ENCODE results near the gene GBA2.

The GBA2 gene

DNA sequence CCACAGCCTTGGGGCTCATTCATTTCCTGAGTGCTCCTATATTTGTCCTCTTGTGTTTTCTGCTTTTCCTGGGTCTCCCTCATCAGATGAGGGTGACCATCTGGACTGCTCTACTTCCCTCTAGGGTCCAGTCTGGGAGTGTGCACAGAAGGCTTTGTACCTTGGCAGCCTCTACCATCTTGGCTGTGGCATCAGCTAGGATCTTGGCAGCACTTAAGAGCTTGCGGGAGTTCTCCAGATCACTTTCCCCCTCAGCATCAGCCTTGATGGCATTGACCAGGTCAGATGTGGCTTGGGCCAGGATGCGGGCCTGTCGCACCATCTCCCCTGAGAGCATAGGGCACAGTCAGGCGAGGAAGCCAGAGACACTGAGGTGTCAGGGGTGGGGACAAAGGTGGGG lies 32.8 kb downstream of the GBA2 start:
- ChIA-PET POLR2A (interaction anchor here (2.7 kb wide), 1 partner anchor 11 kb away, joined by 7 read pairs; no protein-coding TSS in a partner anchor), CTCF (interaction anchor here (1.1 to 13.4 kb wide), 3 partner anchors 12 to 57 kb away, joined by 3 to 94 read pairs (median 86); partner anchors contain the start of genes CREB3 and TLN1)
- Histone ChIP-seq H3K9me3 (ENCODE audit: control extremely low read depth in 1 of 5, control insufficient read depth in 4 of 5, insufficient read depth in 2 of 5, low read depth in 1 of 5, low read length in 4 of 5) (no peaks in the 10 kb centered on the region), H3K27ac (ENCODE audit: insufficient read depth in 1 of 2, low read depth in 1 of 2, low read length in 2 of 2, poor library complexity in 1 of 2, severe bottlenecking in 2 of 2) (no peak overlapping the region), H3K4me3 (ENCODE audit: control insufficient read depth in 1 of 7, extremely low read depth in 1 of 7, insufficient read depth in 4 of 7, low read depth in 2 of 7, low read length in 6 of 7) (no peak overlapping the region), H3K36me3 (ENCODE audit: control insufficient read depth in 4 of 4, insufficient read depth in 4 of 4, low read length in 3 of 4) (peaks cover 48 to 97% (median 80%) of the 10 kb centered on the region in 4 experiments), H3K27me3 (replicated peaks in 2 of 5; ENCODE audit: control insufficient read depth in 4 of 5, insufficient read depth in 5 of 5, low read length in 4 of 5) (no peaks in the 10 kb centered on the region), H3K4me1 (ENCODE audit: control extremely low read depth in 1 of 4, control insufficient read depth in 4 of 4, insufficient read depth in 4 of 4, low read length in 3 of 4) (no peaks in the 10 kb centered on the region)
- WGBS (ENCODE audit: insufficient coverage) = 96% methylated on average over 4 of the region's 4 CpGs
- no peak for DNase-seq

DNA sequence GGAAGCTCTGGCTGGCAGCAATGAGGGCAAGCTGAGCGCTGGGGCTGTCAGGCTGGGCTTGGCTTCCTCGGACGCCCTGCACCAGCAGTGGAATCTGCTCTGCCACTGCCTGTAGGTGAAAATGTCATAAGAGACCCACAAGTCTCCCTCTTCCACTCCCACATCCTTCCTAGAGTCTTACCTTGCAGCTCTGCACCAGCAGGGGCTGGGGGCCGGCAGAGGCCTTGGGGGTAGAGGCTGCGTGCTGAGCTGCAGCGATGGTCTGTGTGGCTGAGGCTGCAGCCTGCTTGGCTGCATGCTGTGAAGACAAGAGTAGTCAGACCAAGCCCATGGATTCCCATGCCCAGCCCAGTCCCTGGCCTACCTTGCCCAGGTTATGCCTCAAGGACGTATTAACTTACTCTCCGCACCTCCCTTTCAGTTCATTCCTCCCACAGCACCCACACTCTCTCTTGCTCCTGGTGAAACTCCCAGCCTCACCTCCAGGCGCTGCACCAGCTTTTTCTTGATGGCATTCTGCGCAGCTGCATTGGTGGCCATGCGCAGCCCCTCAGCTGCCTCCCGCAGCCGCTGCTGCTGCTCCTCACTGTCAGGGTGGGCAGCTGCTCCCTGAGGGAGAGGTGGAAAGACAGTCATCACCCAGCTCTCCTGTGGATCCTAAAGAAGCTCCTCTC lies 34.3 kb downstream of the GBA2 start:
- Histone ChIP-seq H3K27ac (ENCODE audit: insufficient read depth in 1 of 2, low read depth in 1 of 2, low read length in 2 of 2, poor library complexity in 1 of 2, severe bottlenecking in 2 of 2) (no peak overlapping the region), H3K4me3 (ENCODE audit: control insufficient read depth in 1 of 7, extremely low read depth in 1 of 7, insufficient read depth in 4 of 7, low read depth in 2 of 7, low read length in 6 of 7) (no peak overlapping the region), H3K4me1 (ENCODE audit: control extremely low read depth in 1 of 4, control insufficient read depth in 4 of 4, insufficient read depth in 4 of 4, low read length in 3 of 4) (no peaks in the 10 kb centered on the region), H3K9me3 (ENCODE audit: control extremely low read depth in 1 of 5, control insufficient read depth in 4 of 5, insufficient read depth in 2 of 5, low read depth in 1 of 5, low read length in 4 of 5) (no peaks in the 10 kb centered on the region), H3K36me3 (ENCODE audit: control insufficient read depth in 4 of 4, insufficient read depth in 4 of 4, low read length in 3 of 4) (peaks cover 48 to 95% (median 81%) of the 10 kb centered on the region in 4 experiments), H3K27me3 (replicated peaks in 2 of 5; ENCODE audit: control insufficient read depth in 4 of 5, insufficient read depth in 5 of 5, low read length in 4 of 5) (no peaks in the 10 kb centered on the region)
- POLR2A ChIA-PET = interaction anchor here (2.7 kb wide), 1 partner anchor 13 kb away, joined by 7 read pairs; no protein-coding TSS in a partner anchor
- CTCF ChIA-PET = interaction anchor here (0.7 to 13.4 kb wide), 6 partner anchors 7 to 100 kb away, joined by 3 to 94 read pairs (median 10); partner anchors contain the start of genes CREB3 and TLN1
- 98% methylated on average over 9 of the region's 13 CpGs for whole genome bisulfite sequencing (ENCODE audit: insufficient coverage)
- DNase-seq = no peak

DNA sequence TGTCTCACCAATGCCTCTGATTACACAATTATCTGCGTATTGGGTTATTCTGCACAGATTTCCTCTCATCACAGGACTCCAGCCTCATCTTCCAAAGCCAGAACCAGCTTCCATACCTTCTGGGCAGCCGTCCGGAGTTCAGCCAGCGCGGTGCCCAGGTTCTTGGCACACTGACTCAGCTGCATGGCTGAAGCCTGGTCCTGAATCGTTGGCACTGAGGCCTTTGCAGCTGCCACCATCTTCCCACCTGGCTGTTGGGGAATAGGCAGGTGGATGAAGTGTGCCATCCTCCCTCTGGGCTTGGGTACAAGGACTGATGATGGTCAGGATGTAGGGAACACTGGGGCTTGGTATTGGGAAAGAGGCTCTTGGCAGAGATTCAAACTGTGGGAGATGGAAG lies 34.9 kb downstream of the GBA2 start:
- no peaks in the 10 kb centered on the region for H3K9me3 ChIP-seq (ENCODE audit: control extremely low read depth in 1 of 5, control insufficient read depth in 4 of 5, insufficient read depth in 2 of 5, low read depth in 1 of 5, low read length in 4 of 5)
- H3K36me3 ChIP-seq (ENCODE audit: control insufficient read depth in 4 of 4, insufficient read depth in 4 of 4, low read length in 3 of 4) = peaks cover 45 to 93% (median 78%) of the 10 kb centered on the region in 4 experiments
- POLR2A ChIA-PET = interaction anchor here (2.7 kb wide), 1 partner anchor 13 kb away, joined by 7 read pairs; no protein-coding TSS in a partner anchor
- no peak overlapping the region for H3K27ac ChIP-seq (ENCODE audit: insufficient read depth in 1 of 2, low read depth in 1 of 2, low read length in 2 of 2, poor library complexity in 1 of 2, severe bottlenecking in 2 of 2)
- DNase-seq = no peak
- no peaks in the 10 kb centered on the region for H3K4me1 ChIP-seq (ENCODE audit: control extremely low read depth in 1 of 4, control insufficient read depth in 4 of 4, insufficient read depth in 4 of 4, low read length in 3 of 4)
- CTCF ChIA-PET = interaction anchor here (1.5 to 13.4 kb wide), 5 partner anchors 8 to 99 kb away, joined by 3 to 94 read pairs (median 11); partner anchors contain the start of genes CREB3 and TLN1
- WGBS (ENCODE audit: insufficient coverage) = 92% methylated on average over 6 of the region's 6 CpGs
- H3K4me3 ChIP-seq (ENCODE audit: control insufficient read depth in 1 of 7, extremely low read depth in 1 of 7, insufficient read depth in 4 of 7, low read depth in 2 of 7, low read length in 6 of 7) = no peak overlapping the region
- H3K27me3 ChIP-seq (replicated peaks in 2 of 5; ENCODE audit: control insufficient read depth in 4 of 5, insufficient read depth in 5 of 5, low read length in 4 of 5) = no peaks in the 10 kb centered on the region

DNA sequence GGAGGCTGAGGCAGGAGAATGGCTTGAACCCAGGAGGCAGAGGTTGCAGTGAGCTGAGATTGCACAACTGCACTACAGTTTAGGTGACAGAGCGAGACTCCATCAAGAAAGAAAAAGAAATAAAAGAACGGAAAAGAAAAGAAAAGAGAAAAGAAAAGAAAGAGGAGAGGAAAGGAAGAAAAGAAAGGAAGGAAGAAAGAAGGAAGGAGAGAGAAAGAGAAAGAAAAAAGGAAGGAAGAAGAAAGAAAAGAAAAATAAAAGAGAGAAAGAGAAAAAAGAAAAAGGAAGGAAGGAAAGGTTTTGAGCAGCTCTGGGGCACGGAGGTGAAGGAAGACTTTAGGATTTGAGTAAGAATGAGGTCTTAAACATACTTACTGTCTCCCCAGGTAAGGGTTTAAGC lies 35.5 kb downstream of the GBA2 start:
- Histone ChIP-seq H3K4me3 (ENCODE audit: control insufficient read depth in 1 of 7, extremely low read depth in 1 of 7, insufficient read depth in 4 of 7, low read depth in 2 of 7, low read length in 6 of 7) (no peak overlapping the region), H3K27me3 (replicated peaks in 2 of 5; ENCODE audit: control insufficient read depth in 4 of 5, insufficient read depth in 5 of 5, low read length in 4 of 5) (no peaks in the 10 kb centered on the region), H3K36me3 (ENCODE audit: control insufficient read depth in 4 of 4, insufficient read depth in 4 of 4, low read length in 3 of 4) (peaks cover 47 to 93% (median 76%) of the 10 kb centered on the region in 4 experiments), H3K27ac (ENCODE audit: insufficient read depth in 1 of 2, low read depth in 1 of 2, low read length in 2 of 2, poor library complexity in 1 of 2, severe bottlenecking in 2 of 2) (no peak overlapping the region), H3K4me1 (ENCODE audit: control extremely low read depth in 1 of 4, control insufficient read depth in 4 of 4, insufficient read depth in 4 of 4, low read length in 3 of 4) (no peaks in the 10 kb centered on the region), H3K9me3 (ENCODE audit: control extremely low read depth in 1 of 5, control insufficient read depth in 4 of 5, insufficient read depth in 2 of 5, low read depth in 1 of 5, low read length in 4 of 5) (no peaks in the 10 kb centered on the region)
- 100% methylated on average over 2 of the region's 3 CpGs for WGBS (ENCODE audit: insufficient coverage)
- ChIA-PET POLR2A (interaction anchor here (0.7 kb wide), 1 partner anchor 138 kb away, joined by 4 read pairs; no protein-coding TSS in a partner anchor), CTCF (interaction anchor here (2.1 to 13.4 kb wide), 4 partner anchors 7 to 18 kb away, joined by 8 to 94 read pairs (median 48); partner anchors contain the start of genes CREB3 and TLN1)
- no peak for DNase-seq

DNA sequence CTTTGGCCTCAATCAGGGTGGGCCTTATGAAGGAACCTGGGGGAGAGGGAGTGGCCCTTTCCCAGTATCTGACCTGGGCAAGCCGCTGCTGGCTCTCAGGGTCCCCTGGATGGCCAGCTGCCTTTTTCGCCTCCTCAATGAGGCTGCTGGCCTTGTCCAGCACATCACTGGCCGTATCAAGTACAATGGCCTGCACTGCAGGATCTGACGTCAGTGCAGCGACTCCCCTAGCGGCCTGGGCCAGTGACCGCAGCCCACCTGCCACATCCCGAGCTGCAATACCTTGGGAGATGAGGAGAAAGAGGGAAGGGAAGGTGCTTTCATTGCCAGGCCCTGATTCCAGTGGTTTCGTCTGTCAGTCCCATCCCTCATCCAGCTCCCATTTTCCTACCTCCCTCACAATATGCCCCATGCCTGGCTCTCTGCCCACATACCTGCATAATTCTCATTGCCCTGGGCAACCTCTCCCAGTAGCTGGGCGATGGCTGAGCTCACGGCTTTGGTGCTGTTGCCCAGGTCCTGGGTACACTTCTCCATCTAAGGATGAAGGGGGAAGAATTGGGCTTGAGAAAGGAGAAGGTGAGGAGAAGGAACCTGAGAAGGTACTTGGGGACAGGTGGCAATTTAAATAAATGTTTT lies 36.1 kb downstream of the GBA2 start:
- peaks cover 50 to 92% (median 75%) of the 10 kb centered on the region in 4 experiments for H3K36me3 ChIP-seq (ENCODE audit: control insufficient read depth in 4 of 4, insufficient read depth in 4 of 4, low read length in 3 of 4)
- WGBS (ENCODE audit: insufficient coverage) = 98% methylated on average over 7 of the region's 11 CpGs
- H3K27me3 ChIP-seq (replicated peaks in 2 of 5; ENCODE audit: control insufficient read depth in 4 of 5, insufficient read depth in 5 of 5, low read length in 4 of 5) = no peaks in the 10 kb centered on the region
- H3K4me1 ChIP-seq (ENCODE audit: control extremely low read depth in 1 of 4, control insufficient read depth in 4 of 4, insufficient read depth in 4 of 4, low read length in 3 of 4) = no peaks in the 10 kb centered on the region
- ChIA-PET CTCF (interaction anchor here (1.4 to 13.4 kb wide), 4 partner anchors 9 to 43 kb away, joined by 3 to 94 read pairs (median 48); partner anchors contain the start of genes CREB3 and TLN1), POLR2A (interaction anchor here (0.6 to 0.7 kb wide), 4 partner anchors 21 to 820 kb away, joined by 3 to 6 read pairs (median 4); no protein-coding TSS in a partner anchor)
- H3K9me3 ChIP-seq (ENCODE audit: control extremely low read depth in 1 of 5, control insufficient read depth in 4 of 5, insufficient read depth in 2 of 5, low read depth in 1 of 5, low read length in 4 of 5) = no peaks in the 10 kb centered on the region
- no peak overlapping the region for H3K27ac ChIP-seq (ENCODE audit: insufficient read depth in 1 of 2, low read depth in 1 of 2, low read length in 2 of 2, poor library complexity in 1 of 2, severe bottlenecking in 2 of 2)
- no peak for DNase-seq
- no peak overlapping the region for H3K4me3 ChIP-seq (ENCODE audit: control insufficient read depth in 1 of 7, extremely low read depth in 1 of 7, insufficient read depth in 4 of 7, low read depth in 2 of 7, low read length in 6 of 7)

DNA sequence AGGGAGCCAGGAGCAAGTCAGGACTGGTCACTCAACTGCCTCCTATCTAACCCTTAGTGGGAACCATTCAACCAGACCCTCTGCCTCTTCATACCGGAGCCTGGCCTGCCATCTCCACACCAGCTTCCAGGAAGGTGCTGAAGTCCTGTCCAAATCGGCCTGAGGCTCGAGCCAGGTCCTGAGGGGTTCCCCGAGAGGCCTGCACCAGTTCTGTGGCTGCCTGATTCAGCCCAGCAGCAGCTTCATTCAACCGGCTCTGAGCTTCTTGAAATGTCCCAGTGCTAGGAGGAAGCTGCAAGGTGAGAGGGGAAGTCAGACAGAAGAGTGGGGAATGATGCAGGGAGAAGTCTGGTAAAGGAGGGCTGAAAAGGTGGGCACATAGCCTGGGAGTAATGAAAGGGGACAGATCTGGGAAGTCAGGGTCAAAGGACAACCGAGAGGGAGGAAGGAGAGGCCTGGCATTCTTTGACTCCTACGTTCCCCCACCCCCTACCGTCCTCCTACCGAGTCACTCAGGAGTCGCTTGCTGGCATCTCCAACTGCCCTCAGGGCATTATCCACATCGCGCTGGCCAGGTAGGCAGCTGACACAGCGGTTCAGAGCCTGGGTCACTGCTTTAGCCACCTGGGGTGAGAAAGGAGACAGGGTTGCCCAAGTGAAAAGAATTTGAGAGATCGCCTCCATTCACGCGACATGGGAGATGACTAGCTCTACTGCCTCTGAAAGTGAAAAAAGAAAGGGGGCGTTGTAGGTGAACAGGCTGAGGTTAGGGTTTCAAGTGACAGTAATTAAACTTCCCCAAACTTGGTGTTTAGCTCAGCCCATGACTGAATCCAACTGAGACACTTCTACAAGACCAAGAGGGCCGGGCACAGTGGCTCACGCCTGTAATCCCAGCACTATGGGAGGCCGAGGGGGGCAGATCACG lies 37.3 kb downstream of the GBA2 start:
- H3K27ac ChIP-seq (ENCODE audit: insufficient read depth in 1 of 2, low read depth in 1 of 2, low read length in 2 of 2, poor library complexity in 1 of 2, severe bottlenecking in 2 of 2) = peak overlapping the region in 1 of 2 experiments; percentile 32

More for the DNA sequence above, 37.3 kb downstream of the GBA2 start:
- no peak for DNase-seq
- H3K36me3 ChIP-seq (ENCODE audit: control insufficient read depth in 4 of 4, insufficient read depth in 4 of 4, low read length in 3 of 4) = peaks cover 45 to 92% (median 75%) of the 10 kb centered on the region in 4 experiments
- ChIA-PET POLR2A (interaction anchor here (0.6 to 1.1 kb wide), 3 partner anchors 17 to 819 kb away, joined by 3 to 6 read pairs (median 5); no protein-coding TSS in a partner anchor), CTCF (interaction anchor here (0.9 to 13.4 kb wide), 5 partner anchors 10 to 42 kb away, joined by 3 to 94 read pairs (median 11); partner anchors contain the start of genes CREB3 and TLN1)
- H3K4me3 ChIP-seq (ENCODE audit: control insufficient read depth in 1 of 7, extremely low read depth in 1 of 7, insufficient read depth in 4 of 7, low read depth in 2 of 7, low read length in 6 of 7) = no peak overlapping the region
- H3K9me3 ChIP-seq (ENCODE audit: control extremely low read depth in 1 of 5, control insufficient read depth in 4 of 5, insufficient read depth in 2 of 5, low read depth in 1 of 5, low read length in 4 of 5) = no peaks in the 10 kb centered on the region
- H3K27me3 ChIP-seq (replicated peaks in 2 of 5; ENCODE audit: control insufficient read depth in 4 of 5, insufficient read depth in 5 of 5, low read length in 4 of 5) = no peaks in the 10 kb centered on the region
- no peaks in the 10 kb centered on the region for H3K4me1 ChIP-seq (ENCODE audit: control extremely low read depth in 1 of 4, control insufficient read depth in 4 of 4, insufficient read depth in 4 of 4, low read length in 3 of 4)
- WGBS (ENCODE audit: insufficient coverage) = over 99% methylated on average over 18 of the region's 21 CpGs

Measured in common myeloid progenitor, CD34-positive (primary cell).